GM12878 (cell line): Measurements from ENCODE around the gene LPIN3.

Experiments used
- CEBPB ChIP-seq, 2 experiments: fragments of 150-350 bp in 1 of 2; IDR thresholded peaks; 2 replicates each; pipeline ENCODE4 v1.6.1; 2012 to 2014; ENCODE audit warnings: low read depth in 2 of 2, low read length in 2 of 2, borderline replicate concordance in 1 of 2, inconsistent platforms in 1 of 2
- CHD1 ChIP-seq: IDR thresholded peaks from 2 replicates; pipeline ENCODE4 v1.6.1; 2012; ENCODE audit warnings: low read depth, low read length, improper control_type of control experiment
- CTCF ChIP-seq, 3 experiments: IDR thresholded peaks in 2 of 3; conservative IDR thresholded peaks in 1 of 3; 2 replicates each; pipeline ENCODE4 v1.5.1; 2011; ENCODE audit warnings: low read depth in 3 of 3, low read length in 3 of 3, mild to moderate bottlenecking in 3 of 3, control low read depth in 2 of 3, moderate library complexity in 2 of 3, inconsistent platforms in 1 of 3, mixed read lengths in 1 of 3; ENCODE audit not compliant: control insufficient read depth in 2 of 3, insufficient read depth in 1 of 3; ENCODE audit errors: extremely low read depth in 1 of 3
- EP300 ChIP-seq, 2 experiments: fragments of 150-350 bp in 1 of 2; IDR thresholded peaks; 2 replicates each; pipeline ENCODE4 v1.6.1; 2011 to 2012; ENCODE audit warnings: low read depth in 2 of 2, low read length in 2 of 2, borderline replicate concordance in 1 of 2, improper control_type of control experiment in 1 of 2, inconsistent platforms in 1 of 2; ENCODE audit not compliant: control insufficient read depth in 1 of 2
- NKRF ChIP-seq: fragments of 450-650 bp; conservative IDR thresholded peaks from 2 replicates; pipeline ENCODE4 v1.6.1; 2017; ENCODE audit warnings: mild to moderate bottlenecking, moderate library complexity
- POLR2A ChIP-seq: IDR thresholded peaks from 2 replicates; pipeline ENCODE4 v1.6.1; 2011; ENCODE audit warnings: low read depth, mild to moderate bottlenecking, low read length

GRCh38 chr20:41347523-41348429 is 7.2 kb downstream of the LPIN3 start:
- no peak for TF ChIP-seq POLR2A
- TF ChIP-seq EP300 (IDR thresholded peaks at IDR 0.05; ENCODE audit: borderline replicate concordance in 1 of 2, control insufficient read depth in 1 of 2, low read depth in 2 of 2, low read length in 2 of 2), result no peak
- no peak for TF ChIP-seq CHD1
- TF ChIP-seq CEBPB (IDR thresholded peaks at IDR 0.05; ENCODE audit: borderline replicate concordance in 1 of 2, low read depth in 2 of 2, low read length in 2 of 2), result no peak
- no peak for TF ChIP-seq NKRF
- TF ChIP-seq CTCF (IDR thresholded peaks at IDR 0.05 in 2 of 3, conservative IDR thresholded peaks at IDR 0.05 in 1 of 3; ENCODE audit: control insufficient read depth in 2 of 3, extremely low read depth in 1 of 3, insufficient read depth in 1 of 3, low read depth in 3 of 3, low read length in 3 of 3), result no peak
